Ovary (tissue), 3 donors: ENCODE results near the gene RBM26.

ENCODE experiments used
- CTCF ChIP-seq, 3 donors: fragments of 450-650 bp in 2 of 3; fragments of 200-600 bp in 1 of 3; IDR thresholded peaks; one replicate each; pipeline versions ENCODE4 v1.5.1 to v1.8.0; 2016 to 2022; ENCODE audit warnings: antibody characterized with exemption in 3 of 3, mild to moderate bottlenecking in 1 of 3
- POLR2A ChIP-seq: fragments of 450-650 bp; IDR thresholded peaks from one replicate; pipeline ENCODE4 v1.6.1; 2017; ENCODE audit warnings: antibody characterized with exemption, mild to moderate bottlenecking, moderate library complexity
- donor health status: DM: no; HTN: no; CAD: no.

- TF ChIP-seq POLR2A (no peak), CTCF (IDR thresholded peaks at IDR 0.05) (no peak)
Observed at GRCh38 chr13:79289571-79289970, 116.5 kb downstream of the RBM26 start.
